GM19455 (cell line): ENCODE measurements around the gene SMIM36.
A peak's percentile ranks its signal among the peaks of the same experiment; 100 is the strongest.
"Not testable (repeated sequence)": the region's sequence is repeated elsewhere in the genome, so short reads cannot be mapped to it uniquely, and the experiment has no call there.

Source experiments
- ATAC-seq: cut with Tn5 transposase; IDR thresholded peaks from one replicate; pipeline ENCODE4 v1.9.1; 2021; ENCODE audit not compliant: unreplicated experiment

Gene SMIM36

DNA sequence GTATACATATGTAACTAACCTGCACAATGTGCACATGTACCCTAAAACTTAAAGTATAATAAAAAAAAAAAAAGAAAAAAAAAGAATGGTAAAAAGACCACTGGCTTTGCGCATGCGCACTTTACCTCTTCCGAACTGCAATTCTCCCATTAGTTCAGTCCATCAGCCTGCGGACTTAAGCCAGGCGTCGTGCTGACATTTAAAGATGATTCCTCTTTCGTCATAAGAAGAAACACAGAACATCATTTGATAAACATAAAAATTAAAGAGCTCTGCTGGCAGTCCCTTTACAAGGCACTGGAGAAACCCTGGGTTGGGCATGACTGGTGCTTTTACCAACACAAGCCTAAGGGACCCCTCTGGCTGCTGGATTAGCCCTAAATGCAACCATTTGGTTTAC, 3.6 kb downstream of the SMIM36 start:
- not testable (repeated sequence) for ATAC-seq

DNA sequence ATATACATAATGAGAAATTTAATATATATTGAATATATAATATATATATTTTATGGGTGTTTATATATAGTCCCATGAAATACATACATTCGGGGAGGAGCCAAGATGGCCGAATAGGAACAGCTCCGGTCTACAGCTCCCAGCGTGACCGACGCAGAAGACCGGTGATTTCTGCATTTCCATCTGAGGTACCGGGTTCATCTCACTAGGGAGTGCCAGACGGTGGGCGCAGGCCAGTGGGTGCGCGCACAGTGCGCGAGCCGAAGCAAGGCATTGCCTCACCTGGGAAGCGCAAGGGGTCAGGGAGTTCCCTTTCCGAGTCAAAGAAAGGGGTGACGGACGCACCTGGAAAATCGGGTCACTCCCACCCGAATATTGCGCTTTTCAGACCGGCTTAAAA, 9.6 kb downstream of the SMIM36 start:
- ATAC-seq = not testable (repeated sequence)

DNA sequence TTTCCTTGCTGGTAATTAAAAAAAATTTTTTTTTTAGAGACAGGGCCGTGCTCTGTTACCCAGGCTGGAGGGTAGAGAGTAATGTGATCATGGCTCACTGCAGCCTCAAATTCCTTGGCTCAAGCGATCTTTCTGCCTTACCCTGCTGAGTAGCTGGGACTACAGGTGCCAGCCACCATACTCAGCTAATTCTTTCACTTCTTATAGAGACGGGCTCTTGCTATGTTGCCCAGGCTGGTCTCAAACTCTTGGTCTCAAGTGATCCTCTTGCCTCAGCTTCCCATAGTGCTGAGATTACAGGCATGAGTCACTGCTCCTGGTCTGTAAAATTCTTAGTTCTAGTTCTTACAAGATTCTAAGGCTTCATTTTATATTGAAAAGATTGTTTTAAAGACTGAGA, 11.1 kb downstream of the SMIM36 start:
- no peak for ATAC-seq

DNA sequence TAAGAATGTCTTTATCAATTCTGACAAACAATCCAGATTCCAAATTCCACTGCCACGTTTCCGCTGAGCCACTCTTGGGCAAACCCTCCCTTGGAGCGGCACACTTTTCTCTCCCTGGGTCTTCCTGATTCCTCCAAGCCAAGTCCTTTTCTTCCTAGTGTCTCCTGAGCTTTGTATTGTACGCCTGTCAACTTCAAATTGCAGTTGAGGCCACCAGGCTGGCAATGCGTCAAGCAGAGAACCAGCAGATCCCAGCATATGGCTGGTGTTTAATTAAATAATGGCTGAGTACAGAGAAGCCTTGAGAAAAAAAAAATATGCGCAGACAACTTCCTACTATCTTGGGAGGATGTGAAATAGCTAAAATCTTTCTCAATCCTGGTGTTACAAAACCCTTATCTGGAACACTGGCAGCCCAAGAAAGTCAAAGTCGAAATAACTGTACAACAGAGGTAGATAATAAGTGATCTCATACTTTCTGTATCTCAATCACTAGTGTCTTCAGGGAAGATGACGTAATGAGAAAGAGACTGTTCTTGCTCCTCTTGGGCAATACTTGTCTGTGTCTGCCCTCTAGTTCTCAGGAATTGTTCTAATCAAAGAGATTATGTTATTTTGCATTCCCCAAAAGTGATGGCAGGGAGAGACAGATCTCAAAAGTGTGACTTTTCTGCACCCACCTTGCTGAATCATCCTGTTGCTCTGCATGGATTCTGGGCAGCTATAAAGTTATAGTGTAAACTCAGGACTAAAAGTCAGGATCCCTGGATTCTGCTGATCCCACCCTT, 15.0 kb downstream of the SMIM36 start:
- no peak for ATAC-seq

DNA sequence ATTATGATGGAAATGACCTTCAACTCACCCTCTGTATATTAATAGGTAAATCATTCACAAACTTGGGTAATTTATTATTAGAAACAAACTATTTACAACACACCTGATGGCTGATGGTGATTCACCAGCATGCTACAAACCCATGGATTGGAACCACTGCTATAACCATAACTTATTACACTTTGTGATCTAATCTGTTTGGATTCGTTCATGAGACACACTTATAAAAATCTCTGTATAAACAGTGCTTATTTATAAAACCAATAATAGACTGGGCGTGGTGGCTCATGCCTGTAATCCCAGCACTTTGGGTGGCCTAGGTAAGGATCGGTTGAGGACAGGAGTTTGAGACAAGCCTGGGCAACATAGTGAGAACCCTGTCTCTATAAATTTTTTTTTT, 16.0 kb downstream of the SMIM36 start:
- no peak for ATAC-seq

DNA sequence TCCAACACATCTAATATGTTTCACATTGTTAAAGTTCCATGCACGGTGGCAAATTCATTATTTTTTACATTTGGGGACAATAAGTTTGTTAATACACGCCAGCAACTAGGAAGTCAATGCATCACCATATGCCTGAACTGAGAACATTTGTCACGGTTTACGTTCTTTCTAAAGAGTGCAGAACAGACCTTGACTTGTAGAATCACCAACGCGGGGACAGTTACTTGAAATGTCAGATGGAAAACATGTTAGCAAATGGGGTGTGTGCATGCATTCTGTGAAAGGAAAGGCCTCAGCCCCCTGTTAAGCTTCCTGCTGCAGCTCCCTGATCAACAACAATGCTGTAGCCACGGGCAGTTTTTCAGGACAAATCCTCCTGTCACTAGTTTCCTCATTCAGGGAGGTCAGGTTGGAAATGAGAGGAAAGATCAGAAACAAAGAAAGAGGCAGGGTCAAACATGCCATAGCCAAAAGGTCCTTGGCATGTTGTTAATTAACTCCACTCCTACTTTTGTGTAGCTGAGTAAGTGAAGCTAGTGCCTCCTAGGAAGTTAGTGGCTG, 18.4 kb downstream of the SMIM36 start:
- no peak for ATAC-seq

DNA sequence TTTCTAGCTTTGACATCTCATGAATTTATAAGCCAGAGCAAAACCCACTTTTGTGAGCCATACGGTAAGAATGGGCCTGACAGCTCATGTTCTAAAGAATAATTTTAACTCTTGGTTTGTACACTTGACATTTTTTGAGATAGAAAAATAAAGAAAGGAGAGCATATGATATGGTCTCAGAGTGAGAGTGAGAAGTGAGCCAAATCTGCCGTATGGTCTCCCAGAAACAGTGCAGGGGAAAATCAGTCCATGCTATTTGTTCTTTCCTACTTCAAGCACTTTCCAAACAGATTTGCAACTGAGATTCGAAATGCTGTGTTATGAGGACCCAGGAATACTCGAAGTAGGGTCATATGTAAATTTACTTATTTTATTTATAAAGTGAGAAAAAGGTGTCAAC, 20.9 kb downstream of the SMIM36 start:
- no peak for ATAC-seq

DNA sequence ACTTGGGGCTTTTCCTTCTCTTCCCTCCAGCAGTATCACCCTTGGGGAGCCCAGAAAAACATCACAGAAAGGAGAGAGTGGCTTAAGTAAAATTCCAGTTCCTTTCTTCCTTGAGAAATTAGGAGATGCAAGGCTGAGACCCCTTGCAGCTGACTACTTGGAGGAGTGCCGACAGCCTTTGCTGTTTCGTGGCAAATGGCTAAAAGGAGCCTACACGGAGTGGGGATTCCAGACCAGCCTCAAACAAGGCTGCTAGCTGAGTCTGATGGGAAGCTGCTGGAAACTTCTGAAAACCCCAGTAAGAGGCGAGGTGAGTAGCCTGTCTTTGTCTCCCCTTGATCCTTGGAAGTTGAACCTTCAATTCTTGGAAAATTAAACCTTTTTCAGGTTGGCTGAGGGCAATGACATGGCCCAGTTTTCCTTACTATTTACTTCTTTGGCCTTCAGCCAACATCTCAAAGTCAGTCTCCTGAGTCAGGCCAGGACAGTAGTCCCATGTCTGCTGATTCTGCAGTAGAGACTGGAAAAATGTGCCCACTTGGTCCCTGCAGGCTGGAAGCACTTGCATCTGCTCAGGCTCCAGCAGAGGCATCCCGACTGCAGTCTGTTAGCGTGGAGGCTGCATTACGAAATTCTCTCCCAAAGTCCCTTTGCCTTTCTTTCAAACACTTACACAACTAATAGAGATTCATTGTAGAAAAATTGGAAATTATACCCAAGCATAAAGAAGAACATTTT, 23.4 kb downstream of the SMIM36 start:
- ATAC-seq = no peak

DNA sequence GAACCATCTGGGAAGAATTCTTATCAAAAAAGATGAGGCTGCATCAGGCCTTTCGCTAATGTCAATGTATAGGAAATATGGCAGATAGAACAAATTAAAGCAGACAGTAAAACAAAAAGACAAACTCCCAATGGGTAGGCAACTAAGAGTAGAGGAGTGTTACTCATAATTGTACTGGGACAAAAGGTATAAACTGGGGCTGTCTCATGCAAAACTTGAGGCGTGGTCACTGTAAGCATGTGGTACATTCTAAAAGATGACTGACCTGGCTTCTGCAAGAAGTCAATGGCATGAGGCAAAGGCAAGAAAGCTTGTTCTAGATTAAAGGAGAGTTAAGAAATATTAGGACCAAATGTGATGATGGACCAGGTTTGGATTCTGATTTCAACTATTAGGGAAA, 26.7 kb downstream of the SMIM36 start:
- ATAC-seq = no peak

DNA sequence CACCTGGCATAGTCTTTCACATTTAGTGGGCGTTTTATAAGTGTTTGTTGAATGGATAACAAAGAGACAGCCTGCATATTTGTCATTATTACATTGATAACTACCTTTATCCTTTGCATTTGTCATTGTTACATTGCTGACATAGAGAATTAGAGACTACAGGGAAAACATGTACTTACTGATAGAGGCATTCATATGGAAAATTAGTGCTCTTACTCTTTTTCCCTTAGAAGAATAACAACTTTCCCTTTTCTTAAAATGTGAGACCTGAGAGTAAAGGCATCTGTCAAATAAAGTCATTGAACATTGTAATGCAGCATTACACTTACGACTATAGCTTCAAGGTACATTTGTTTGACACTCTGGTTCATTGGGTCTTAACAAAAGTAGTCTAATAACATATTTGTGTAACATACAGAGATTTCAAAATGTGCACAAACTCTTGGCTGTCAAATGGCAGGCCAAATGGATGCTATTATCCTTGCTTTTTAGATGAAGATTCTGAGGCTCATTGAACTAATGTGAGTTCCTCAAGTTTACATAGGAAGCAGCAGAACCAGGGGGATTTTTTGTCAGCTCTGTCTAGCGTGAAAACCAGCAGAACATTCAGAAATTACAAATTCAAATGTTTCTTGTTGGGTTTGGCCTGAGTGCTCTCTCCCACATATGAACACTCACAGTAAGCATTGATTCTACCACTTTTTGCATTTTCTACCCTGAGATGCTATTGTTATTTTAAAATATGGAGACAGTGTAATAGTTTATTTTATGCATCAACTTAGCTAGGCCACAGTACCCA, 28.5 kb downstream of the SMIM36 start:
- no peak for ATAC-seq

DNA sequence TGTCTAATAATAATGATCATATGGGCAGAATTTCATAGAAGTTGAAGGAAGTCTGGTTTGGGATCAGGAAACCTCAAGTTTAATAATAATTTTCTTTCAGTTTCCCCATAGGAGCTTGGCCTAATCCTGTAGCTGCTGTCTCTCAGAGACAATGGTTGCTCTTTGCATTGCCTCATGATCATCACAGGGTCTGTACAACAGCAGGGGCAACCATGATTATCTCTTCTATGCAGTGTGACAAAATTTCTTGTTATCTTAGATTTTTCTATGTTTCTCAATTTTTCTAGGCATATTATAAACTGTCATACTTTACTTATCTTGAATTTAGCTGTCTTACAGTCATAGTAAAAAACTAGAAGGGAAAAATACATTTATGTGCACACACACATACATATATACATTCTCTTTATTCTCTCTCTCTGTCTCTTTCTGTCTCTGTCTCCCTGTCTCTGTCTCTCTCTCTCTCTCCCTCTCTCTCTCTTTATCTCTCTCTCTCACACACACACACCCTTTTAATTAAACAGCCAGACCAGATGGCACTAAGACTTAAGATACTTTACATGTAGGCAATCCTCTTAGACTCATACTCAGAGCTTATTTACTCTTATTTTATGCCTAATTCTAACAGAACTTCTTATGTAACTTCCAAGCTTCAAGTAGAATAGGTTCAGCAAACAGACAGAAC, 30.5 kb downstream of the SMIM36 start:
- no peak for ATAC-seq

DNA sequence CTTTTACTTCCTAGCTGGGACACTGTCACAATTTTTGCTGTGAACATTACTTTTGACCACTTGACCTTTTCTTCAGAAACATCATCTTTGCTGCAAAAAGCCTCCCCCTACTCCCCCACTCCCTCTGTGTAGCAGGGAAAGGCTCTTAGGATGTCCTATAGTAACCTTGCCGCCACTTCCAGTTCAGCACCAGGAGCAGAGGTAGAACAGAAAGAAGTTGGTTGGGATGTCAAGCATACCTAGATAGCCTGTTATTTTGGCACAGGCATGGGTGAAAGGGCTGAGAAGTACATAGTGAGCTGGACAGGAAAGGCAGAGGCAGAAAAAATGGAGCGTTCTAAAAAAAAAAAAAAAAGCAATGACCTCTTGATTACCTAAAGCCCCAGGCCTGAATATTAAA, 31.3 kb downstream of the SMIM36 start:
- no peak for ATAC-seq

DNA sequence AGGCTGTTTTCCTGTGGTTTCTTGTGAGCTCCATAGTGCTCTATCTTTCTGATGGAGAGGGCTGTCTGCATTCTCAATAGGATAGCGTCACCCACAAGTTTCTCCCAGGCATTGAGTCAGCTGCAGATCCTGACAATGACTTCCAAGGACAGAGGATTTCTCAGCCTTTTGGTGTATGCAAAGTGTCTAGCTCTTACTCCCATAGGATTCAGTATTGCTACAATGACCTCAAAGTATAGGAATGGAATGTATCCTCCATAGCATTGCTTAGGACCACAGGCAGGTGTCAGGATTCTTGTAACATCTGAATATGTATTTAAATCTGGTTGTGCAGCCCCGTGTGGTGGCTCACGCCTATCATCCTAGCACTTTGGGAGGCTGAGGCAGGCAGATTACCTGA, 32.3 kb downstream of the SMIM36 start:
- ATAC-seq = no peak

DNA sequence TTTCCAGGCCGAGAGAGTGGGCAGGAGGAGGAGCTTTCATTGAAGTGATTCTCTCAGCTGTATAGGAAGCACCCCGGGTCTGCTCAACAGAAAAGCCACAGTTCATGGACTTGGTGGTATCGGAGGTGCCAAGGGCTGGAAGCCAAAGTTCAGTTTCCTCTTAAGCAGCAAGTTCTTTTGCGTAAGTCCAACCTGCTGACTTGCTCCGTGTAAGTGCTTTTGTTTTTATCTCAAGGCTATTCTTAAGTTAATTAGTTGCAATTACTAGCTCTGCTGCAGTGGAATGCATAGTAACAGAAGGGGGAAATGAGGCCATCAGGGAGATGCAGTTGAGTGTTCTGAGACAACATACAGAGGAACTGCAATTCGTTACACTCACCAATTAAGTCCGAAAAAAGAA, 44.6 kb downstream of the SMIM36 start:
- ATAC-seq = no peak

DNA sequence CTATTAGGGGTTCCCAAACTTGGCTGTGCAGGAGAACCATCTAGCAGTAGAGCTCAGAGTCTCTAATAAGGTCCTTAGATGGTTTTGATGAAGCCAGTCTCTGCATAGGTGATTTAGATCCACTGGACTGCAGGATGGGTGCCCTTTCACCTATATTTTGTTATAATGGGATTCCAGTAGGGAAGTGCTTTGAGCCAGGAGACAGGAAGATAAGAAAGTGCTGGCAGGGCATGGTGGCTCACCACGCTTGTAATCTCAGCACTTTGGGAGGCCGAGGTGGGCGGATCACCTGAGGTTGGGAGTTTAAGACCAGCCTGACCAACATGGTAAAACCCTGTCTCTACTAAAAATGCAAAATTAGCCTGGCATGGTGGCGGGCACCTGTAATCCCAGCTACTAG, 45.5 kb downstream of the SMIM36 start:
- not testable (repeated sequence) for ATAC-seq

DNA sequence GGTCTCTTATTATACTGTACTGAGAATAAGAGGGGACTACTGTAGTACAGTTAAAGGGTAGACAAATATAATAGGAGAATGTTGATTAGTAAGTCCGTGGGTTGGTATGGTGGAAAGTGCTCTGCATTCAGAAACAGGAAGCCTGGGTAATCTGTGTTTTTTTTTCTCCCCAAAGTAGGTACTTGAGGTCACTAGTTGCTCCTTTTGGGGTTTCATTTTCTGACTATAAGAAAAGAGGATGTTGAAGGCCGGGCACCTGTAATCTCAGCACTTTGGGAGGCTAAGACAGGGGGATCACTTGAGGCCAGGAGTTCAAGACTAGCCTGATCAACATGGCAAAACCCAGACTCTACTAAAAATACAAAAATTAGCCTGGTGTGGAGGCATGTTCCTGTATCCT, 47.7 kb downstream of the SMIM36 start:
- ATAC-seq = peak; percentile 76

DNA sequence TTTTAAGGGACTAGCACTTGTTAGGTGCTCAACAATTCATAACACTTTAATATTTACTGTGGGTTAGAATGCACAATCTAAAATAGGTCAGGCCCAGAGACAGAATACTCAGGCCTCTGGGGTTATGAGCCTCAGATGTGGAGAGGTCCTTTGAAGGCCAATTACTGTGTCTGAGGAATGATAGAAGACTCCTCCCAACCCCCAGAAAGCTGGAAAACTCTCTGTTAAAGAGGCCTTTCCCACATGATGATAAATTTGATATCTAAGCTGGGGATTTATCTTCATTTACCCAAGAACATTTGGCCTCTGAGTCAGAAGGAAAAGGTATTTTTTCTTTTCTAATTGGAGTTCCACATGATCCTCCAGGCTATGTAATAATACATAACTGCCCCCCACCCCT, 48.5 kb downstream of the SMIM36 start:
- no peak for ATAC-seq

DNA sequence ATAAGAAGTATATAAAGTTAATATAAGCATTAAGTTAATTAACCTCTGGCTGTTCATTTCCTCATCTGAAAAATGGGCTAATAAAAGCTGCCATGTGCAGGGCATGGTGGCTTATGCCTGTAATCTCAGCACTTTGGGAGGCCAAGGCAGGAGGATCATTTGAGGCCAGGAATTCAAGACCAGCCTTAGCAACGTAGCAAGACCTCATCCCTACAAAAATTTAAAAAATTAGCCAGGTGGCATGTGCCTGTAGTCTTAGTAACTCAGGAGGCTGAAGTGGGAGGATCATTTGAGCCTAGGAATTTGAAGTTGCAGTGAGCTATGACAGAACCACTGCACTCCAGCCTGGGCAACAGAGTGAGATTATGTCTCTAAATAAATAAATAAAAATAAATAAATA, 49.0 kb downstream of the SMIM36 start:
- ATAC-seq = no peak

DNA sequence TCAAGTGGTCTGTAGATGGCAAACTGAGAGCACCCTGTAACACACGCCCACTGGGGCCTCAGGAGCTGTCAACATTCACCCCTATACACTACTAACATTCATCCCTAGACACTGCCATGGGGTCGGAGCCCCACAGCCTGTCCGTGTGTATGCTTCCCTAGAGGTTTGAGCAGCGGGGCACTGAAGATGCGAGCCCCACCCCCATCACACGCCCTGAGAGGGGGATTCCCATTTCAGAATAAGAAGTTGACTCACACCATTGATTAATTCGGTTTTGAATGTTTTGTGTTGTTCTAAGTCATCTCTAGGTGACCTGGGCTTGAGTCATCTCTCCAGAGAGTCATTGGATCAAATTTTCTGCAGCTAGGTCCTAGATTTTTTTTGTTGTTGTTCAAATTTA, 52.3 kb downstream of the SMIM36 start:
- ATAC-seq = no peak

DNA sequence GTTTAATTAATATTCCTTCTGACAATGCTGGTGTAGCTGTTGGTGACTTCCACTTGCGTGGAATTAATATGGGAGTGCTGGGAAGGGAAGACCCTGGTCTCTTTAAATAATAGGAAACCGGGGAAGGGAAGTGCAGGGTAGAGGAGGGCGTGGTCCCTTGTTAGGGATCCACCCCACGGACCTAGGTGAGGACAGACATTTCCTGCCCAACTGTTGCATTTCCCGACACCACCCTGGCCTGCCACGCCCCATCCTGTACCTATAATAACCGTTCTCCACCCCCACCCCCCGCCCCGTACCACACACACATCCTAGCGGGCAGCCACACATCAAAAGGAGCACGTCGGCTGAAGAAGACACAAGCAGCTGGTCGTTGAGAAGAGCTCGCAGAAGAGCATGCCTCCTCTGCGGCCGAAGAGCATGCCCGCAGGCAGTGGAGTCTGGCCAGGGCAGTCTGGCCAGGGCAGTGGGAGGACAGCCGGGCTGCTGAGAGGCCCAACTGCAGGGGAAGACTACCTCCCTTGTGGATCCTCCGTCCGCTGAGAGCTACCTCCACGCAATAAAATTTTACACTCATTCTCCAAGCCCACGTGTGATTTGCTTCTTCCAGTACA, 52.9 kb downstream of the SMIM36 start:
- no peak for ATAC-seq
